NOMO-1 treated with dmso at 0.1 percent for 144 hours (cell line): ENCODE measurements around the gene LRRC61.
"Not testable (repeated sequence)": the region's sequence is repeated elsewhere in the genome, so short reads cannot be mapped to it uniquely, and the experiment has no call there.

ENCODE experiments used
- DNase-seq: peaks from one replicate; lab custom pipeline; 2025; ENCODE audit not compliant: unreplicated experiment; lab: John Stamatoyannopoulos, UW

Gene LRRC61, protein sequence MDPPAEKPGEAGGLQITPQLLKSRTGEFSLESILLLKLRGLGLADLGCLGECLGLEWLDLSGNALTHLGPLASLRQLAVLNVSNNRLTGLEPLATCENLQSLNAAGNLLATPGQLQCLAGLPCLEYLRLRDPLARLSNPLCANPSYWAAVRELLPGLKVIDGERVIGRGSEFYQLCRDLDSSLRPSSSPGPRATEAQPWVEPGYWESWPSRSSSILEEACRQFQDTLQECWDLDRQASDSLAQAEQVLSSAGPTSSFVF

GRCh38 chr7:150322833-150323681 is at the start of gene LRRC61, which contains the start of gene ACTR3C:
Gene LRRC61, plus strand, starts transcription at chr7:150323355. Its CDS starts 13,507 bp downstream, at chr7:150336862.
Gene ACTR3C, minus strand, starts transcription at chr7:150323545. Its CDS starts 28,249 bp downstream, at chr7:150295296.
- peak; percentile 22 for DNase-seq

DNA sequence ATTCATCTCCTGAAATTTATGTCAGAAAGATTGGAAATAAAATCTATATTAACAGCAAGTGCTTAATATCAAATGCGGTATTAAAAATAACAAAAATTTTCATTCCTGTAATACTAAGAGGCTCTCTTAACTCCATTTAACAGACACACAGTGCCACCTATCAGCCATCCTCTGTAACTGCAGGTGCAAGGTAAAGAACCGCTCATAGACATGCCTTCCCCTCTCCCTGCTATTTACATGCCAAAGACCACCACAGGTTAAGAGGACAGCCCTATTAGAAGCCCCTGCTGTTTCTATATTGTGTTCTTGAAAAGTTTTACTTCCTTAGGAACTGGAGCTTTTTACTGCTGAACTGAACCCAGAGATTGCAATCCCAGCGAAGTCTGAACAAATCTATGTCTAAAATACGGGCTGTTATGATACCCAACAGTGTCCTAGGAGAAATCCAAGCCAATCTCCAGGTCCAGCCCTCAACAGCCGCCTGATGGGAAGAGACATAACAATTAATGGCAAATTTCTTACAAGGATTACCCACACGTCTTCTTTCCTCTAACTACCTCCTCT is 46.9 kb upstream of the LRRC61 start:
- DNase-seq, result not testable (repeated sequence)

DNA sequence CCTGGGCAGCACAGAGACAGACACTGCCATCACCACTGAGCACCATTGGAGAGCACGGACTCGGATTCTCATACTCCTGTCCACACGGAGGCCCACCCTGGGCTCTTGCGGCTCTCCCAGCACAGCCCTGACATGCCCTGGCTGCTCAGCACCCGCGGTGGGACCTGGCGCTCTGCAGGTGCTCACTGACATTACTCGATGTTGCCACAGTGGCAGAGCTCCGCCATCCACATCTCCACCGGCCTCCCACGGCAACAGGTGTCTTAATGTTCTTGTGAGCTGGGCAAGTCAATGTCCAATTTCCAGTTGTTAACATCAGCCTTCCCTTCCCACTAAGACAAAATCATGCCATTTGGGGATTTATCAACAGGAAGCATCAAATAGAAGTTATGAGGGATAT is 44.8 kb upstream of the LRRC61 start:
- not testable (repeated sequence) for DNase-seq

DNA sequence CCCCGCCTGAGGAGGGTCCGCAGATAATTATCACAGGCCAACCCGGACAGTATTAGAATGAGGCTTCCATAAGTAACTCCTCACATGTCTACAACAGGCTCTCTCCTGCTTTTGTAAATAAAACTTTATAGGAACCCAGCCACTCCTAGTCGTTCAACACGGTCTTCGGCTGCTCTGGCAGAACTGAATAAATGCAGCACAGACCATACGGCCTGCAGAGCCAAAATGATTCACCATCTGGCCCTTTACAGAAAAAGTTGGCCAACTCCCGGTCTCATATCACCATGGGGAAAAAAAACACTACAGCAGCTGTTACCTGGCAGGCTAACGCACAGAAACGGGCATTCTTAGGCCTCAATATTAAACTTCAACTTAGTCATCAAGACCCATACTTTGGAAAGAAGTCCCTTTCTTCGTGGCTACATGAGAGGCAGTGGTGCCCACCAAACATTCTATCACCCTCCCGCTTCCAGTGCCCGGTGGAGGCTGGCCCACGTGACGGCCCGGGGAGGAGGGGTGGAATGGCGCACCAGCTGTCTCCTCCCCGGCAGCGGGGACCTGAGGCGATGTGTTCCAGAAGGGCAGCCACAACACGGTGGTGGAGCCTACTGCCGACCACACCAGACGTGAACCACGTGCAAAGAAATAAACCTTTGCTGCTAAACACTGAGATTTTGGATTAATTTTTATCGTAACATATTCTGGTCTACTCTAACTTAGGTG is 41.3 kb upstream of the LRRC61 start:
- not testable (repeated sequence) for DNase-seq

DNA sequence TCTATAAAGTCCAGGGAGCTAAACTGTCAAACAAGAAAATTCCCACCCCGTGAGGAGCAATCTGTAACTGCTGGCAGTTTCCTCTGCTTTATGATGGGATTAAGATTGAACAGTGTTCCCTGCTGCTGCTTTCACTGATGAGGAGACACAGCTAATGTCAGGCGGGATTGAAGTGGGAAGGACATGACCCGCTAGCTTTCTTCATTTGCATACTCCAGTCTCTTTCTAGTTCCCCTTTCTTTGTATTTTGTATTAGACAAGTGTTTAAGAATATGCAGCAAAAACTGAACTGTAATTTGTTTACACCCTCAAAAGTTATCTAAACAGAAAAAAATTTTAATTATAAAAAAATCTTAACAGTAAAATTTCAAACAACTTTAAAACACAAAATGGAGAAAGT is 40.0 kb upstream of the LRRC61 start:
- not testable (repeated sequence) for DNase-seq

GRCh38 chr7:150283608-150284007 is 39.5 kb upstream of the LRRC61 start:
- not testable (repeated sequence) for DNase-seq

DNA sequence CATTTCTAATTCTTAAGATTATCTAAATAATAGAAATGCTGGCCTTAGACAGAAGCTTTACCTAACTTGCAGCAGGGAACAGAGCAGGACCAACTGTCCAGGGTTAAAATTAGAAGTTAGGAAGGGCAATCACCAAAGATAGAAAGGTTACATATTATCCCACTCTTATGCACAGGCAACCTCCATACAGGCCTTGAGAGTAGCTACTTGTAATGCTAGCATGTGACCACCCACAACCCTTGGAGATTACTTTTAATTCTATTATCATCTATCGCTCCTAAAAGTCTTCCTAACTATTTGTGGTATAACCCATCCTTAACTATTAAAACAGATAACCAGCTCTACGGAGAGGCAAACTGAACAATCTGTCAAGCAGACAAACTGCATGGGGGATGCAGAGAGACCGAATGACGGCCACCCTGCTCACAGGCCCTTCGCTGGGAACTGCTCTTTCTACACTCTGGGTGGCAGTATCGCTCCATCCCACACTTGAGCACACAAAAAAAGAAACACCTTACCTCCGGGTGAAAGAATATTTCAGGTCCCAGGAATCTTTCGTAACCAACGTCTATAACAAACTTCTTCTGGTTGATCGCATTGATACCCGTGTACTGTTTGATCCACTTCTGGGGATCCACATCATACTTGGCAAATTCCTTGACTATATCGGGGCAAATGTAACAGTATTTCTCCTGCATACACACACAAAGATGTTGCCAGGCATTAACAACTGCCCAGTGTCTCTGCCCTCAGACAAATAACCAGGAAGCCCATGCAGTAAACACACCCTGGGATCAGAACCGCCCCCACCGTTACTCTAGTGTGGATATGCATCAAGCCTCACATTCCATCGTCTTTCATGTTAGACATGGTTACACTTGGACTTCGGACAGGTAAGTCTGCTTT is 37.1 kb upstream of the LRRC61 start:
- DNase-seq, result not testable (repeated sequence)

- not testable (repeated sequence) for DNase-seq
These were observed 35.3 kb upstream of the LRRC61 start for GRCh38 chr7:150287815-150288214.

- DNase-seq, result not testable (repeated sequence)
These were observed 34.3 kb upstream of the LRRC61 start for GRCh38 chr7:150288816-150289215.

DNA sequence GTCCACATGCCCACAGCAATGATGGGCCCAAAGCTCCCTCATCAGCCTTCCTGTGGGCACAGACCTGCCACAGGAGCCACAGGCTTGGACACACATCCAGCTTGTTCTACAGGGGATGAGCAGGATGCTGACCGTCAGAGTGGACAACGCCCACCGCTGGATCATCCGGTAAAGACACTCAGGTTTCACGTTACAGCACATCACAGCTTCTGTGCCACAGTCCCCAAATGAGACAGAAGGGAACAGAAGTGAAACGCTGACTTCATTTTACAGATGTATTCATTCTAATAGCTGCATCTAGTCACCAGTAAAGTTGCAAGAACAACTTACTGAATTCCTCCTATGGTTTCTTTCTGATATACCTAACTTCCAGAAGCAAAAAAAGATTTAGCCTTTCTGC is 32.8 kb upstream of the LRRC61 start:
- not testable (repeated sequence) for DNase-seq

DNA sequence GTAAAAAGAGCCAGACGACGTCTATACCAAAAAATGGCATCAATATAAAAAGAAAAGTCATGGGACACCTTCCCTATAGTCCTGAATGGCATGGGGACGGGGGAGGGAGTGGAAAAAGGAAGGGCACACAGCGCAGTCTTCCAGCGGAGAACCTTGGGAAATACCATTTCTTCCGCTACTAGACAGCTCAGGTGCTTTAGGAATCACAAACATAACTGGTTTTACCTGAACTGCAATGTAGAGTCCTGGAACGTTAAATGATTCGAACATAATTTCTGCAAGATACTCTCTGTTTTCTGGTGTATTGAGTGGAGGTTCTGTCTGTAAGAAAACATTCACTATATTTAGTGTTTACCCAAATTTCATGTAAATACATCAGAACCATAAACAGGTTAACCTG is 28.1 kb upstream of the LRRC61 start:
- DNase-seq, result not testable (repeated sequence)

DNA sequence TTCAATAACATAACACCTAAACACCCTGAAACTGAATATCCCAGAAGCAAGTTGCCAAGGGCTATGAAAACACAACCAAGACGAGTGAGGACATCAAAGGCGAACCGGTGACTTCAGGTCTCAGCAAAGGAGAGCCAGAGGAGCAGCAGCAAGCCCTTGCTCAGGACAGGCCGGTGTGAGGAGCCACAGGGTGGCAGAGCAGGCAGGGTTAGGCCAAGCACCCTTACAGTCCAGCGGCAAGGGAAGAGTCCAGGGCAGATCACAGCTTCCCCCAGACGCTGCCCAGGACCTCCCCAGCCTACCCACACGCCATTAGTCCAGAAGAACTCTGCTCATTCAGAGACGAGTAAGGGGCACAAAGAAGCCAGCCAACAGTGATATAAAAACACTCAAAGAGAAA is 27.5 kb upstream of the LRRC61 start:
- DNase-seq, result not testable (repeated sequence)

- DNase-seq, result not testable (repeated sequence)
These were observed 26.4 kb upstream of the LRRC61 start for GRCh38 chr7:150296802-150297201.

DNA sequence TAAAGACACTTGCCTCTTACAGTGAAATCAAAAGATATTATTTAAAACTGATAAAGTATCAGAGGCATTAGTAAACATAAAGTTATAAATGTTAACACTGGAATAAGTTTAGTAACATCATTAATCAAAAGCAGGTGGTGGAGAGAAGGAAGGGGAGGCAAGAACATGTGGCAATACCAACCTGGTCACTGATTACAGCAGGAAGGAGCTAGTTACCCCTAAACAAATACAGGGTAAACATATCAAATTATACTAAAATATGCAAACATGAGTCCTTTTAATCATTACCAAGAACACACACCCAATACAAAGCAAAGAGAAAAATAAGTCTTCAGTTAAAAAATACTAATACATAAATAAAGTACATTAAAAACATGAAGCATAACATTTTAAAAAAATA is 25.2 kb upstream of the LRRC61 start:
- DNase-seq, result not testable (repeated sequence)

- not testable (repeated sequence) for DNase-seq
These were observed 20.2 kb upstream of the LRRC61 start for GRCh38 chr7:150302908-150303310.

- DNase-seq, result not testable (repeated sequence)
These were observed 18.5 kb upstream of the LRRC61 start for GRCh38 chr7:150304499-150305258.

DNA sequence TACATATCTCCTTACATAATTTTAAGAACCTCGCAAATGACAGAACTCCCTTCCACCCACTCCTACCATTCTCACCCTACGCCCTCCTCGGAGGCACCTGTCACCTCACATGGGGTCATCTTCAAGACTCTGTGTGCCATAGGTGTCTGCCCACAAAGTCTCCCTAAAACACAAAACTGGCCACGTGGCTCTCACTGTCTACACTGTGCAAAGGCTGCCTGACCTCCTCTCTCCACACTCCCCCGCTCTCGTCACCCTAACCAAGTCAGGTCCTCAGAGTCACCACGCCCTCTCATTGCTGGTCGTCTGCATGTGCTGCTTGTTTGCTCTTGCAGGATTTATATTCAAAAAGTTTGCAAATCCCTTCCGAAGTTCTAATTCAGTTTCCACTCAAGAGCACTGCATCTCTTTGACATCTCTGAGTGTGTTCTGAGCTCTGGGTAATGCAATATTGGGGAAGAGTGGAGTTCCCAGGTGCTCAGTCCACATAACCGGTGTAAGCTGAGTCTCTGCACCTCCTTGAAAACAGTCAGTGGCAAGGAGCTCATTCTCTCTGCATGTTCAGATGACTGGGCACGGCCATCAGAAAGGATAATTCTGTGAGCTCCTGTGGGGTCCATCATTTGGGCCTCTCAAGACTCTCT is 17.8 kb upstream of the LRRC61 start:
- not testable (repeated sequence) for DNase-seq

DNA sequence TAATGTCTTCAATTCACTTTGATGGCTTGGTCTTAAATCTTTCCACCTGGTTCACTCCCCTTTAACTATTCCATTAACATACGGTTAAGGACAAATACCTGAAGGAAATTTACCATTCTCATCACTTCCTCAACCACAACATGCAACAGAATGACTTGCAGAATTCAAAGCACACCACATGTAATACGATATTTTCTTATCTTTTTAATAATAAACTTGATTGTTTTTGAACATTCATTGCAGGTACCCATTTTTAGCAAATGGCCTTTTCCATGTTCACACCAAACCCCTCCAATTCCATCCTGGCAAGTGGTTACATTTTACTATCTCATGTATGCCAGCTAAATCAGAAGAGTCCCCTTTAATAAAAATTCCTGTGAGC is 17.3 kb upstream of the LRRC61 start:
- DNase-seq, result not testable (repeated sequence)

DNA sequence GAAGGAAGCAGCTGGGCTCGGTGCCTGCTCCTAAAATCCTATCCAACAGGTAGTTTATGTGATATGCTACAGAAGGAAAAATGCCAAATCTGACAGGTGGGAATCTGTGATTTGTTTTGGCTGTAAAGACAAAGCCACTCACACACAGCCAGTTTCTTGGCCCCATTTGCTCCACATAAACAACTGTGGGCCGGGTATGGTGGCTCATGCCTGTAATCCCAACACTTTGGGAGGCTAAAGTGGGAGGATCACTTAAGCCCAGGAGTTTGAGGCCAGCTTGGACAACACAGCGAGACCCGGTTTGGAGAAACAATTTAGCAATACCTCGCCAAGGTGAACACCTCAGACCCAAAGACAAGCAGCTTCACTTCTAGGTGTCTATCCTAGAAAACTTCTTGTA is 16.8 kb upstream of the LRRC61 start:
- not testable (repeated sequence) for DNase-seq
